ENCODE results near the gene GOLGA3.
"Not testable (repeated sequence)": the region's sequence is repeated elsewhere in the genome, so short reads cannot be mapped to it uniquely, and the experiment has no call there.

GOLGA3 gene

GRCh38 chr12:132838410-132839080 is 9.9 kb upstream of the GOLGA3 start:
- Mint-ChIP-seq H3K27me3 (ENCODE audit: low read depth, poor library complexity) (peaks cover 8% of the 10 kb centered on the region), H3K36me3 (ENCODE audit: low read depth) (peaks cover 24% of the 10 kb centered on the region), H3K9me3 (no peaks in the 10 kb centered on the region), H3K27ac (peak overlapping the region; percentile 97), H3K4me3 (no peak overlapping the region), H3K4me1 (peaks cover 31% of the 10 kb centered on the region)
- no peak for TF ChIP-seq CTCF (IDR thresholded peaks at IDR 0.05)
- DNase-seq, result no peak

GRCh38 chr12:132837693-132838409 is 9.2 kb upstream of the GOLGA3 start:
- Mint-ChIP-seq H3K4me3 (no peak overlapping the region), H3K27me3 (ENCODE audit: low read depth, poor library complexity) (peaks cover 8% of the 10 kb centered on the region), H3K36me3 (ENCODE audit: low read depth) (peaks cover 30% of the 10 kb centered on the region), H3K27ac (no peak overlapping the region), H3K9me3 (no peaks in the 10 kb centered on the region), H3K4me1 (peaks cover 34% of the 10 kb centered on the region)
- no peak for DNase-seq
- TF ChIP-seq CTCF (IDR thresholded peaks at IDR 0.05), result no peak

GRCh38 chr12:132836795-132837331 is 8.2 kb upstream of the GOLGA3 start:
- peaks cover 8% of the 10 kb centered on the region for H3K27me3 Mint-ChIP-seq (ENCODE audit: low read depth, poor library complexity)
- H3K27ac Mint-ChIP-seq, result peak overlapping the region; percentile 73
- no peak for DNase-seq
- H3K36me3 Mint-ChIP-seq (ENCODE audit: low read depth), result peaks cover 30% of the 10 kb centered on the region
- no peak for TF ChIP-seq CTCF (IDR thresholded peaks at IDR 0.05)
- H3K4me1 Mint-ChIP-seq, result peaks cover 28% of the 10 kb centered on the region
- H3K4me3 Mint-ChIP-seq, result no peak overlapping the region
- no peaks in the 10 kb centered on the region for H3K9me3 Mint-ChIP-seq

GRCh38 chr12:132836230-132836629 is 7.6 kb upstream of the GOLGA3 start:
- peaks cover 28% of the 10 kb centered on the region for H3K4me1 Mint-ChIP-seq
- H3K9me3 Mint-ChIP-seq; H3K27me3 Mint-ChIP-seq (ENCODE audit: low read depth, poor library complexity); H3K4me3 Mint-ChIP-seq; DNase-seq: not testable (repeated sequence)
- peak overlapping the region; percentile 73 for H3K27ac Mint-ChIP-seq
- H3K36me3 Mint-ChIP-seq (ENCODE audit: low read depth), result peaks cover 29% of the 10 kb centered on the region

- DNase-seq, result no peak
- TF ChIP-seq CTCF (IDR thresholded peaks at IDR 0.05), result no peak
- peaks cover 2% of the 10 kb centered on the region for H3K9me3 Mint-ChIP-seq
- H3K27me3 Mint-ChIP-seq (ENCODE audit: low read depth, poor library complexity), result peaks cover 8% of the 10 kb centered on the region
- H3K27ac Mint-ChIP-seq, result peak overlapping the region; percentile 87
- no peak overlapping the region for H3K4me3 Mint-ChIP-seq
- peaks cover 28% of the 10 kb centered on the region for H3K4me1 Mint-ChIP-seq
- H3K36me3 Mint-ChIP-seq (ENCODE audit: low read depth), result peaks cover 25% of the 10 kb centered on the region
Observed at GRCh38 chr12:132835076-132836025, 6.7 kb upstream of the GOLGA3 start.
